Memory B cell (primary cell): Measurements from ENCODE around the gene EFNA2.
A peak's percentile ranks its signal among the peaks of the same experiment; 100 is the strongest.

ENCODE experiments used
- ATAC-seq: fragments of 150-1000 bp; cut with Tn5 transposase; 2 replicates; pipeline ENCODE4 v1.10.0; 2021; ENCODE audit warnings: low read depth, mild to moderate bottlenecking, moderate library complexity
- DNase-seq, 2 donors: peaks; one replicate each; pipeline ENCODE4 v3.0.0; 2022; ENCODE audit warnings: low spot score in 2 of 2
- H3K27ac Mint-ChIP-seq: one replicate; pipeline ENCODE4 v1.8.0; 2022; ENCODE audit warnings: mild to moderate bottlenecking, moderate library complexity, mixed read lengths
- H3K27me3 Mint-ChIP-seq: one replicate; pipeline ENCODE4 v1.8.0; 2022; ENCODE audit warnings: mixed read lengths
- H3K36me3 Mint-ChIP-seq: one replicate; pipeline ENCODE4 v1.8.0; 2022; ENCODE audit warnings: mild to moderate bottlenecking, mixed read lengths
- H3K4me1 Mint-ChIP-seq: one replicate; pipeline ENCODE4 v1.8.0; 2022; ENCODE audit warnings: mixed read lengths
- H3K4me3 Mint-ChIP-seq: one replicate; pipeline ENCODE4 v1.8.0; 2022; ENCODE audit warnings: mild to moderate bottlenecking, moderate library complexity, mixed read lengths
- H3K9me3 Mint-ChIP-seq: one replicate; pipeline ENCODE4 v1.8.0; 2022; ENCODE audit warnings: mixed read lengths

EFNA2 gene

DNA sequence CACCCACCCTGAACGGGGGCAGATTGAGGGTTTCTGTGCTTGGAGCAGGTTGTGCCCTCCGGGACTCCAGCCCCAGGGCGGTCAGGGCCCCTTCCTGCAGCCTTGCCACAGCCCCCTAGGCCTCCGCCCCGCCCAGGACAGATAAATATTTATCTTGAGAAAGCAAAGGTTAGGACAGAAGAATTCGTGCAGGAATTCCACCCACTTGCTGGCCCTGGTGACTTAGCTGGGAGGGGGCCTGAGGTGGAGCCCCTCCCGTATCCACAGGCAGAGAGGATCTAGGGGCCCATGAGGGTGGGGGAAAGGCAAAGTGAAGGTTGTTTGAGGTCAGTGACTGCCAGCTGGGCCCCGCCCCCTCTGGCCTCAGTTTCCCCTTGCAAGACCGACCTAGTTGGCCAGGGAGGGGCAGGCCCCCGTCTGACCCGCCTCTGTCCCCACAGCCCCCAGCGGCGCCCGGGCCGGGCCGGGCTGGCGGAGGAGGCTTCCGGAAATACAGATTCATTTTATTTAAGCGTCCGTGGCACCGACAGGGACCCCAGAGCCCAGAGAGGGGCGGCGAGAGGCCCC is 32.1 kb upstream of the EFNA2 start:
- H3K36me3 Mint-ChIP-seq, result peaks cover 17% of the 10 kb centered on the region
- no peaks in the 10 kb centered on the region for H3K27me3 Mint-ChIP-seq
- H3K9me3 Mint-ChIP-seq, result no peaks in the 10 kb centered on the region
- peaks cover 13% of the 10 kb centered on the region for H3K4me1 Mint-ChIP-seq
- peak overlapping the region; percentile 91 for H3K4me3 Mint-ChIP-seq
- H3K27ac Mint-ChIP-seq, result peak overlapping the region; percentile 85
- ATAC-seq (no peak), DNase-seq (no peak)

DNA sequence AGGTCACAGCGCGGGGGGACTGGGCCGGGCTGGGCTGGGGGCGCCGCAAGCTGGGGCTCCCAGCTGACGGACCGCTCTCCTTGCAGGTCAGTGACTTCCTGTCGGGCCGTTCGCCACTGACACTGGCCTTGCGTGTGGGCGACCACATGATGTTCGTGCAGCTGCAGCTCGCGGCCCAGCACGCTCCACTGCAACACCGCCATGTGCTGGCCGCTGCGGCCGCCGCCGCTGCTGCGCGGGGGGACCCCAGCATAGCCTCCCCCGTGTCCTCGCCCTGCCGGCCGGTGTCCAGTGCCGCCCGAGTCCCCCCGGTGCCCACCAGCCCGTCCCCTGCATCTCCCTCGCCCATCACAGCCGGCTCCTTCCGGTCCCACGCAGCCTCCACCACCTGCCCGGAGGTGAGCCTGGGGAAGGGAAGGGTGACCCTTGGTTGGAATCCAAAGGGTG is 31.6 kb upstream of the EFNA2 start:
- no peak overlapping the region for H3K27ac Mint-ChIP-seq
- no peaks in the 10 kb centered on the region for H3K27me3 Mint-ChIP-seq
- H3K36me3 Mint-ChIP-seq, result peaks cover 17% of the 10 kb centered on the region
- no peak for ATAC-seq
- peaks cover 13% of the 10 kb centered on the region for H3K4me1 Mint-ChIP-seq
- H3K4me3 Mint-ChIP-seq, result peak overlapping the region; percentile 11
- no peak for DNase-seq
- H3K9me3 Mint-ChIP-seq, result no peaks in the 10 kb centered on the region

DNA sequence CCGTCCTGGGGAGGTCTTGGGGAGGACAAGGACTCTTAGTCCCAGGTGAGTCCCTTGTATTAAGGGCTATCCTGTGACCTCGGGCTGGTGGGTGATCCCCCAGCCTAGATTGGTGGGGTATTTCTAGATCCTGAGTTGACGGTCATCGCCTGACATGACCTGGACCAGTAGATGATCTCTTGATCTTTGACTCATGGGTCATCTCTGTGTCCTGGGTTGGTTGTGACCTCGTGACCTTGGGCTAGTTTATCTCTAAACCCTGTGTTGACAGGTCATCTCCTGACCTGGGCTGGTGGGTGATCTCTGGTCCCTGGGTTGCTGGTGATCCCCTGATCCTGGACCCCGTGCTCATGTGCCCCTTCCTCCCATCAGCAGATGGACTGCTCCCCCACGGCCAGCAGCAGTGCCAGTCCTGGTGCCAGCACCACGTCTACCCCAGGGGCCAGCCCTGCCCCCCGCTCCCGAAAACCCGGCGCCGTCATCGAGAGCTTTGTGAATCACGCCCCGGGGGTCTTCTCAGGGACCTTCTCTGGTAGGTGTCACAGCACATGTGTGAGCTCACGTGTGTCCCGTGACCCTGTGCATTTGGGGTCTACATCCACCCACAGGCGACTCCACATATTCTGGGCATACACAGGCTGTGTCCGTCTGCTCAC is 31.0 kb upstream of the EFNA2 start:
- Mint-ChIP-seq H3K4me3 (peak overlapping the region; percentile 29), H3K4me1 (peaks cover 15% of the 10 kb centered on the region), H3K9me3 (no peaks in the 10 kb centered on the region), H3K27me3 (no peaks in the 10 kb centered on the region), H3K27ac (peak overlapping the region; percentile 35), H3K36me3 (peaks cover 17% of the 10 kb centered on the region)
- no peak for DNase-seq
- no peak for ATAC-seq

DNA sequence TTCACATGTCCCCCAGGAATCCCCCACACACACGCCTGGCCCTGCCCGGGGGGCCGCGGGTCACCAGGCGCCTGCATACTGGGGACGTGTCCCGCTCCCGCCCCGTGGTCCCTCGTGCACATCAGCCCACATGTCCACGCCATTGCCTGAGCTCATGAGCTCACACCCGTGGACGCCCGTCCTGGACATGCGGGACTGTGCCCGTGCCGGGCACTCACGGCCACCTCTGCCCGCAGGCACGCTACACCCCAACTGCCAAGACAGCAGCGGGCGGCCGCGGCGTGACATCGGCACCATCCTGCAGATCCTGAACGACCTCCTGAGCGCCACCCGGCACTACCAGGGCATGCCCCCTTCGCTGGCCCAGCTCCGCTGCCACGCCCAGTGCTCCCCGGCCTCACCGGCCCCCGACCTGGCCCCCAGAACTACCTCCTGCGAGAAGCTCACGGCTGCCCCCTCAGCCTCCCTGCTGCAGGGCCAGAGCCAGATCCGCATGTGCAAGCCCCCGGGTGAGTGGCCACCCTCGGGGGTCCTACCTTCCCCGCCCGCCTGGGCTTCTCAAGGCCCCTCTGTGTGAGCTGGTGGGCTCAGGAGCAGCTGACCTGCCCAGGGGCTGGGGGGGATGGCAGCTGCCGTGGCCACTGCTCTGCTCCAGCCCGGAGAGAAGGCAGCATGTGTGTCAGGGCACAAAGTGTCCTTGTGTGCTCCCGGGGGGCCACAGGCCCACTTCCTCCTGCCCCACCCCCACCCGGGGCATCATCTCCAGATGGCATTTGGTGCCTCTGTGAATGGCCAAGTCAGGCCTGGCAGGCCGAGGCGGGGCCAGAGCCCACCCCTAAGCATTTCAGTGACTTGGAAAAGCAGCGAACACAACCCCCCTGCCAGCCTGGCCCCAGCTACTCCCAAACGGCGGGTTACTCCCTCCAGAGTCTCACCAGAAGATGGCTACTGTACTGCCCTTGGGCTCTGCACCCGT is 30.2 kb upstream of the EFNA2 start:
- no peaks in the 10 kb centered on the region for H3K27me3 Mint-ChIP-seq
- peaks cover 17% of the 10 kb centered on the region for H3K36me3 Mint-ChIP-seq
- H3K4me3 Mint-ChIP-seq, result peak overlapping the region; percentile 29
- no peak for ATAC-seq
- H3K27ac Mint-ChIP-seq, result peak overlapping the region; percentile 35
- H3K4me1 Mint-ChIP-seq, result peaks cover 17% of the 10 kb centered on the region
- no peaks in the 10 kb centered on the region for H3K9me3 Mint-ChIP-seq
- no peak for DNase-seq

DNA sequence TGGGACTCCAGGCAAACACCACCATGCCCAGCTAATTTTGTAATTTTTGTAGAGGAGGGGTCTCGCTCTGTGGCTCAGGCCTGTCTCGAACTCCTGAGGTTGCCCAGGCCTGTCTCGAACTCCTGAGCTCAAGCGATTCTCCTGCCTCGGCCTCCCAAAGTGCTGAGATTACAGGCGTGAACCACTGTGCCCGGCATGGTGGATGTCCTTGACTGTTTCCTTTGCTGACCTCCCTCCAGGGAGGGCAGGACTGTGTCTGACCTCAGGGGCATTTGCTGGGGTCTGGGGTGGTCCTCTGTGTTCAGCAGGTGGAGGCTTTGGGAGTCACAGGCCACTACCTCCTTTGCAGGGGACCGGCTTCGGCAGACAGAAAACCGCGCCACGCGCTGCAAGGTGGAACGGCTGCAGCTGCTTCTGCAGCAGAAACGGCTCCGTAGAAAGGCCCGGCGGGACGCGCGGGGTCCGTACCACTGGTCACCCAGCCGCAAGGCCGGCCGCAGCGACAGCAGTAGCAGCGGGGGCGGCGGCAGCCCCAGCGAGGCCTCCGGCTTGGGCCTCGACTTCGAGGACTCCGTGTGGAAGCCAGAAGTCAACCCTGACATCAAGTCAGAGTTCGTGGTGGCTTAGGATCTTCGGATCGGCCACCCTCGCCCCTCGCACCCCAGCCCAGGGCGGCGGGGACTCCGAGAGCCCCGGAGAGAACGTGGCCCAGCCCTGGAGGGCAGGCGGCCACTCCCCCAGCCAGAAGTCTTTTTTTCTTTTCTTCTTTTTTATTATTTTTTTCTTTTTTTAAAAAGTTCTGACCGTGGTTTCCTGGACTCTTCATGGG is 28.8 kb upstream of the EFNA2 start:
- Mint-ChIP-seq H3K27ac (peak overlapping the region; percentile 99), H3K36me3 (peaks cover 14% of the 10 kb centered on the region), H3K4me3 (no peak overlapping the region), H3K4me1 (peaks cover 20% of the 10 kb centered on the region), H3K27me3 (no peaks in the 10 kb centered on the region), H3K9me3 (no peaks in the 10 kb centered on the region)
- no peak for DNase-seq
- ATAC-seq, result no peak

DNA sequence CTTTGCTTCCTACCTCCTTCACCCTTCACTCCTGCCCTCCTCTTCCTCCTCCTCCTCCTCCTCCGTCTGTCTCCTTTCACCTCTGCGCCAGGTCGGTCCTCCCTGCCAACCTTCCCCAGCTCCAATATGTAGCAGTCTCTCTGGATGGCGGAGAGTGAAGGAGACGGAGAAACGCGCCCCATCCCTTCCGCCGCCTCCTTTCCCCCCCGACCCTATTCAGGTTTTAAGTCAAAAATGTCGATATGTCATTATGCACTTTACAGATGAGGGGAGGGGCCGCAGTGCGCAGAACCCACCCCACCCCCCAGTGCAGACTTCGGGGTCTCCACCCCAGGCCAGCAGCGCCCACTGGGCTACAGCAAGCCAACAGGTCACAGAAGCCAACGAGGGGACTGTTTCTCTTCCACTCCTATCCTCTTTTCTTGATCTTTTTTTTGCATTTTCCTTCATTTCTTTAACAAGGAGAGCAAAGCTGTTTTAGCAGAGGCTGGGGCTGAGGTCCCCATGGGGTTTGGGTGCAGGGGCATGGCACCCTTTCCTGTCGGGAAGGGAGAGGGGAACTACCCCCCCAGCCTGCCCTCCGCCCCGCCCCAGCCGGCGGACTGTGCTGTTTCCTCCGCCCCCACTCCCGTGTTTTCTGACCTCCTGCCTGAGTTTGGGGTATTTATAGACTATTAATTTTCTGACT is 28.1 kb upstream of the EFNA2 start:
- Mint-ChIP-seq H3K27ac (peak overlapping the region; percentile 99), H3K4me3 (peak overlapping the region; percentile 56), H3K9me3 (no peaks in the 10 kb centered on the region), H3K27me3 (no peaks in the 10 kb centered on the region), H3K36me3 (peaks cover 14% of the 10 kb centered on the region), H3K4me1 (peaks cover 23% of the 10 kb centered on the region)
- DNase-seq (no peak), ATAC-seq (no peak)

DNA sequence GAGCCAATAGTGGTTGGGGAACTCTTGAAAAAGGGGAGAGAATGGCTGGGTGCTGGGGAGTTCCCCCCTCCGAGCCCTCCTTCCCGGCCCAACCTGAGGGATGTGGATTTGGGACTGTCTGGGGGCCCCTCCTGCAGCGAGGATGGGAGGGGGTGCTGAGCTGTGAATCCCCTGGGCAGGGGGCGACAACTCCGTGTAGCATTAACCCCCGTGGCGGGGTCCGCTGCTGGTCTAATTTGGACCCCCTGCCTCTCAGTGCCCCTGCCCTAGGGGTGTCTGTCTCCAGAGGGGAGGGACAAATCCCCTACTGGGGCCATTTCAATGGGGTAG is 27.5 kb upstream of the EFNA2 start:
- no peak for ATAC-seq
- peak overlapping the region; percentile 56 for H3K4me3 Mint-ChIP-seq
- H3K9me3 Mint-ChIP-seq, result no peaks in the 10 kb centered on the region
- peaks cover 27% of the 10 kb centered on the region for H3K4me1 Mint-ChIP-seq
- H3K36me3 Mint-ChIP-seq, result peaks cover 14% of the 10 kb centered on the region
- H3K27me3 Mint-ChIP-seq, result no peaks in the 10 kb centered on the region
- peak overlapping the region; percentile 99 for H3K27ac Mint-ChIP-seq
- DNase-seq, result no peak

DNA sequence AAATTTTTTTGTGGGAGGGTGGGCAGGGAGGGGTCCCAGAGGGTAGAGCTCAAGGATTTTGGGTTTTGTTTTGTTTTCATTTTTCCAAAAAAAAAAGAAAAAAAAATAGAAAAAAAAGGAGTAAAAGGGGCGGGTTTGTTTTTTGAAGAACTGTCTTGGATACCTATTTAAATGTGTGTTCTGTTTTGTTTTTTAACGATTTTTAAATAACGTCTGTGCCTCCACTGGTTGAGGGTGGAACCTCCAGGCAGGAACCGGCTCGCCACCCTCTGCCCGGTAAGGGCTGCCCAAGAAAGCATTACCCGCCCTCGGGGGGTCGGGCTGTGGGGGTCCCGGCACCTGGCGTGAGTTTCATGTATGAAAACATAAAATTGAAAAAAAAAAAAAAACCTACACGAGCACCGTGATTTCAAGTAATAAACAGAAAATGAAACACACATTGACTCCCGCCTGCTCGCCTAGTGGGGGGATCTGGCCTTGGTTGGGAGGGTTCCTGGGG is 26.9 kb upstream of the EFNA2 start:
- peaks cover 12% of the 10 kb centered on the region for H3K36me3 Mint-ChIP-seq
- no peaks in the 10 kb centered on the region for H3K9me3 Mint-ChIP-seq
- H3K27me3 Mint-ChIP-seq, result no peaks in the 10 kb centered on the region
- H3K4me1 Mint-ChIP-seq, result peaks cover 27% of the 10 kb centered on the region
- peak overlapping the region; percentile 99 for H3K27ac Mint-ChIP-seq
- H3K4me3 Mint-ChIP-seq, result peak overlapping the region; percentile 92
- peak; percentile 0 for ATAC-seq
- DNase-seq, result no peak

DNA sequence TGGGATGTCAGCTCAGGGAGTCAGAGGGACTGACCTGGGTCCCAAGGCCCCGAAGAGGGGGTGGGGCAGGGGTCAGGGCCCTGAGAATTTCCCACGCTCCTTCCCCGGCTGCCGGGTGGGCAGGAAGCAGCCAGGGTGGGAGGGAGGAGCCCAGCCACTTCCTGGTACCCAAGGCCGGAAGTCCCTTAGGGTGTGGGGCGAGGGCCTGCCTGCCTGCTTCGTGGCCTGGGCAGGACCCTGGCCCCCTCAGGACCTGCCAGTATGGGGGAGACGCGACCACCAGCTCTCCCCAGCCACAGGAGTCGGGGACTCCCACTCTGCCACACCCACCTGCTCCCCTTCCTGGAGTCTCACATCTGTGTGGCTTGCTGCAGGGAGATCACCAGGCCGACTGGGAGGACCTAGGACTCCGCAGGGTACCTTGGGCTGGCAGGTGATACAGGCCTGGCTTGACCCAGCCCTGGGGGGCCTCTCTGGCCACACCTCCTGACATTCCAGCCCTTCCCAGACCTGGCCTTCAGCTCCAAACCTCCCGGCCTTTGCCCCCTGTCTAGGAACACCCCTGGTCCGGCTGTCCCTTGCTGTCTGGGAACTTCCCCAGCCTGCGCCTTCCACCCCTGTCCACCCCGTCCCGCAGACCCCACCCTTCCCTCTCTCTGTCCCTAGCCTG is 26.3 kb upstream of the EFNA2 start:
- Mint-ChIP-seq H3K27me3 (no peaks in the 10 kb centered on the region), H3K27ac (peak overlapping the region; percentile 99), H3K36me3 (peaks cover 12% of the 10 kb centered on the region), H3K9me3 (no peaks in the 10 kb centered on the region), H3K4me1 (peaks cover 29% of the 10 kb centered on the region), H3K4me3 (peak overlapping the region; percentile 92)
- peak; percentile 13 for ATAC-seq
- peak; percentile 64 to 80 for DNase-seq

DNA sequence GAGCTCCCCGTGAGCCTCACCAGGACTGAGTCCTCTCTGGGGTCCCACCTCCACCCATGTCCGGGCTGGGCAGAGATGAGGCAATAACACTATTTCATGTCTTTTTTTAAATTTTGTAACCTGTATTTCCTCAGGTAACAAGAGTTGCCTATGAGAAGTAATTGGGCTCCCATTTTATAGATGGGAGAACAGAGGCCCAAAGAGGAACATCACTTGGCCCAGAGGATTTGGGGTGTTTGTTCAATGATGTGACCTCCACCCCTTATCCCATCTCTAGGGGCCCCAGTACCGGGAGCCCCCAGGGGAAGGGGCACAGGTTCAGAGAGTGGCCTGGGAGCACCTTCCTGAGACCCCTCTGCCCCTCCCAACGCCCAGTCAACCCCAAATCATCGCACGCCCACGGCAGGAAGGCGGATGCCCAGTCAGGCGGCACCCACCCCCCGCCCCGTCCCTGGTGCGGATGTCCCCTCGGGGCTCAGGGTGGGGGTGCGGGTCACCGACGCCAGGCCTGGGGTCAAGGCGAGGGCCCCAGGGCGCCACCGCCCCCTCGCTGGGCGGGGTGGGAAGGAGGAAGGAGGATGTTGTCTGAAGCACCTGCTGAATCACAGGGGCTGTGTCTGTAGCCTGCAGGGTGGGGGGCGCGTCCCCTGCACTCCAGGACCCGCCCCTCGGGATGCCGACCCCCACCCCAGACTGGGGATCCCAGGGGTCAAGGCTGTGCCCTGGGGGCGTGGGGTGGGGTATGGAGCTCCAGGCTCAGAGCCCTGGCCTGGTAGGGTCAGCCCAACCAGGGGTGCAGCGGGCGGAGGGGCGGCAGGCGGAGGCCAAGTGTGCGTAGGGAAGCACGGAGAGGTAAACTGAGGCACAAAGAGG is 25.6 kb upstream of the EFNA2 start:
- ATAC-seq (no peak), DNase-seq (peak; percentile 60 to 72)
- Mint-ChIP-seq H3K27ac (peak overlapping the region; percentile 99), H3K4me3 (peak overlapping the region; percentile 98), H3K9me3 (no peaks in the 10 kb centered on the region), H3K4me1 (peaks cover 37% of the 10 kb centered on the region), H3K27me3 (no peaks in the 10 kb centered on the region), H3K36me3 (peaks cover 11% of the 10 kb centered on the region)

DNA sequence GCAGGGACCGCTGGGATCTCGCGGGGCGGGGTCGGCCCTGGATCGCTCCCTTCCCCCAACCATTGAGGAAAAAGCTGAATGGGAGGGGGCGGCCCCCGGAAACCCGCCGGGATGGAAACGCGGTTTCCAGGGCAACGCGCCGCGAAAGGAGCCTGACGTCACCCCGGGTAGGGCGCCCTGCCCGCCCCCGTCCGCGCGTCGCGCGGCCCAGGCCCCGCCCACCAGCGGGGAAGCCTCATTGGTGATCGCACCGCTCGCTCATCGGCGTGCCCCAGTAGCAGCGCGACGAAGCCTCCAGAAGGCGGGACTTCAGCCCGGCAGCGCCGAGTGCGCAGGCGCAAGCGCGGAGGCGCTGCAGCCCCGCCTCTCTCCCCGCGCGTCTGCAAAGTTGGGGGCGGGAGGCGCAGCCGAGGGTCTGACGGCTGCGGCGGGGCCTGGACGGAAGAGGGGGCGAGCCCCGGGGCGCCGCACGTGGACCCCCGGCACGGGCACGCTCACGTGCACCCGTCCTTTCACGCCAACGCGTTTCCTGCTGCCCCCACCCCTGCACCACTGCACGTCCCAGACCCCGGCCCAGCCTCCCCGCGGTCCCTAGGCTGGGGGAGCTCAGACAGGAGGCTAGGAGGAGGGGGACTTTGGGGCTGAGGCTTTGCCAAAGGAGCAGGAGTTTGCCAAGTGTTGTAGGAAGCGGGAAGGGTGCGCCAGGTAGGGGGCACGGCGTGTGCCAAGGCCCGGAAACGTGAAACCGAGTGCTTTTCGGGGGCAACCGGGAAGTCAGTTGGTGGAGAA is 24.7 kb upstream of the EFNA2 start:
- Mint-ChIP-seq H3K4me3 (peak overlapping the region; percentile 98), H3K27me3 (no peaks in the 10 kb centered on the region), H3K4me1 (peaks cover 43% of the 10 kb centered on the region), H3K27ac (peak overlapping the region; percentile 99), H3K36me3 (peaks cover 8% of the 10 kb centered on the region), H3K9me3 (no peaks in the 10 kb centered on the region)
- ATAC-seq (peak; percentile 61), DNase-seq (peak; percentile 91 to 97)
